RWPE2 (cell line): ENCODE data around the gene MITF.

Experiments
- ATAC-seq: fragments of 200-7000 bp; cut with Tn5 transposase; 3 replicates; pipeline ENCODE4 v1.9.1; 2021; ENCODE audit warnings: low read depth
- DNase-seq: peaks from one replicate; pipeline ENCODE4 v3.0.0-alpha.2; 2020; ENCODE audit warnings: low spot score
- H3K27ac ChIP-seq: fragments of 450-650 bp; 2 replicates; pipeline ENCODE4 v1.5.1; 2017; ENCODE audit warnings: mild to moderate bottlenecking; ENCODE audit not compliant: poor library complexity, severe bottlenecking
- H3K27me3 ChIP-seq: fragments of 250-450 bp; sonication (Bioruptor Pico); 2 replicates; pipeline ENCODE4 v1.5.1; 2021; ENCODE audit warnings: mild to moderate bottlenecking, moderate library complexity; ENCODE audit not compliant: insufficient read depth, poor library complexity, severe bottlenecking
- H3K36me3 ChIP-seq: fragments of 250-450 bp; sonication (Bioruptor Pico); 2 replicates; pipeline ENCODE4 v1.5.1; 2020; ENCODE audit warnings: low read depth, mild to moderate bottlenecking, moderate library complexity
- H3K4me1 ChIP-seq: fragments of 250-450 bp; sonication (Bioruptor Pico); 2 replicates; pipeline ENCODE4 v1.5.1; 2021; ENCODE audit warnings: mild to moderate bottlenecking, moderate library complexity; ENCODE audit not compliant: insufficient read depth, poor library complexity, severe bottlenecking
- H3K4me3 ChIP-seq: fragments of 250-450 bp; sonication (Bioruptor Pico); 2 replicates; pipeline ENCODE4 v1.5.1; 2021; ENCODE audit warnings: mild to moderate bottlenecking, moderate library complexity; ENCODE audit not compliant: severe bottlenecking
- H3K9me3 ChIP-seq: fragments of 250-450 bp; sonication (Bioruptor Pico); 2 replicates; pipeline ENCODE4 v1.5.1; 2021; ENCODE audit warnings: mild to moderate bottlenecking, moderate library complexity; ENCODE audit not compliant: severe bottlenecking
- CTCF ChIP-seq: fragments of 450-650 bp; IDR thresholded peaks from one replicate; pipeline ENCODE4 v1.5.1; 2017; ENCODE audit warnings: mild to moderate bottlenecking, moderate library complexity; ENCODE audit not compliant: poor library complexity, severe bottlenecking

The MITF gene

GRCh38 chr3:69967156-69967555 lies 227.9 kb downstream of the MITF start:
- Histone ChIP-seq H3K4me1 (no peaks in the 10 kb centered on the region), H3K27ac (no peak overlapping the region), H3K9me3 (no peaks in the 10 kb centered on the region), H3K27me3 (no peaks in the 10 kb centered on the region), H3K4me3 (no peak overlapping the region), H3K36me3 (no peaks in the 10 kb centered on the region)
- no peak for TF ChIP-seq CTCF
- ATAC-seq (no peak), DNase-seq (no peak)

GRCh38 chr3:69970827-69971226 lies 231.6 kb downstream of the MITF start:
- no peaks in the 10 kb centered on the region for H3K4me1 ChIP-seq
- no peak overlapping the region for H3K4me3 ChIP-seq
- no peak for TF ChIP-seq CTCF
- no peaks in the 10 kb centered on the region for H3K36me3 ChIP-seq
- no peaks in the 10 kb centered on the region for H3K9me3 ChIP-seq
- H3K27me3 ChIP-seq = peaks cover 3% of the 10 kb centered on the region
- DNase-seq (no peak), ATAC-seq (no peak)
- H3K27ac ChIP-seq = no peak overlapping the region

GRCh38 chr3:69972672-69973071 lies 233.4 kb downstream of the MITF start:
- Histone ChIP-seq H3K4me1 (no peaks in the 10 kb centered on the region), H3K36me3 (no peaks in the 10 kb centered on the region), H3K9me3 (no peaks in the 10 kb centered on the region), H3K4me3 (no peak overlapping the region), H3K27me3 (peaks cover 3% of the 10 kb centered on the region), H3K27ac (no peak overlapping the region)
- no peak for TF ChIP-seq CTCF
- ATAC-seq (no peak), DNase-seq (no peak)

GRCh38 chr3:69976021-69976420 lies 236.8 kb downstream of the MITF start:
- Histone ChIP-seq H3K36me3 (no peaks in the 10 kb centered on the region), H3K4me3 (no peak overlapping the region), H3K9me3 (no peaks in the 10 kb centered on the region), H3K4me1 (no peaks in the 10 kb centered on the region), H3K27me3 (peaks cover 3% of the 10 kb centered on the region), H3K27ac (no peak overlapping the region)
- ATAC-seq (no peak), DNase-seq (no peak)
- TF ChIP-seq CTCF = no peak

- no peak for TF ChIP-seq CTCF
- H3K9me3 ChIP-seq = no peaks in the 10 kb centered on the region
- no peak overlapping the region for H3K27ac ChIP-seq
- no peak for DNase-seq
- no peaks in the 10 kb centered on the region for H3K27me3 ChIP-seq
- H3K36me3 ChIP-seq = no peaks in the 10 kb centered on the region
- no peaks in the 10 kb centered on the region for H3K4me1 ChIP-seq
- H3K4me3 ChIP-seq = no peak overlapping the region
- no peak for ATAC-seq
Measured at GRCh38 chr3:69983546-69984265, 244.4 kb downstream of the MITF start.
